ENCODE results near the gene ATOSA.

ATOSA gene

DNA sequence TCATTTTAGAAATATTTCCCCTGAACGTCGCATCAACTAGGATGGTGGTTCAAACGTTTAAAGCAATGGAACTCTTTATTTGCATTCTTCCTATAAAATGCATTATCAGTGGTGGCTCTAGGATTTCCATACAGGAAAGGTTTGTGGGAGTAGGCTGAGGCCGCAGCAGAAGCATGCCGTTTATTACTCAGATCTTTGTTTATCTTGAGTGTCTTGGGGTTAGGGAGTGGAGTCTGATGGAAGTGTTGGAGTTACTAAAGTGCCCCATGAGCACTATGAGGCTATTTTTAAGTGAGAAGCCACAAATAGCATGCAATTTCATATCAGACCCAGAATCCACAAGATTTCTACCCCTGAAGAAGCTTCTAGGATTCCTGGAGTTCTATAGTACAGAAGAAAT is 26.2 kb downstream of the ATOSA start:
- TF ChIP-seq, protein P1, sequence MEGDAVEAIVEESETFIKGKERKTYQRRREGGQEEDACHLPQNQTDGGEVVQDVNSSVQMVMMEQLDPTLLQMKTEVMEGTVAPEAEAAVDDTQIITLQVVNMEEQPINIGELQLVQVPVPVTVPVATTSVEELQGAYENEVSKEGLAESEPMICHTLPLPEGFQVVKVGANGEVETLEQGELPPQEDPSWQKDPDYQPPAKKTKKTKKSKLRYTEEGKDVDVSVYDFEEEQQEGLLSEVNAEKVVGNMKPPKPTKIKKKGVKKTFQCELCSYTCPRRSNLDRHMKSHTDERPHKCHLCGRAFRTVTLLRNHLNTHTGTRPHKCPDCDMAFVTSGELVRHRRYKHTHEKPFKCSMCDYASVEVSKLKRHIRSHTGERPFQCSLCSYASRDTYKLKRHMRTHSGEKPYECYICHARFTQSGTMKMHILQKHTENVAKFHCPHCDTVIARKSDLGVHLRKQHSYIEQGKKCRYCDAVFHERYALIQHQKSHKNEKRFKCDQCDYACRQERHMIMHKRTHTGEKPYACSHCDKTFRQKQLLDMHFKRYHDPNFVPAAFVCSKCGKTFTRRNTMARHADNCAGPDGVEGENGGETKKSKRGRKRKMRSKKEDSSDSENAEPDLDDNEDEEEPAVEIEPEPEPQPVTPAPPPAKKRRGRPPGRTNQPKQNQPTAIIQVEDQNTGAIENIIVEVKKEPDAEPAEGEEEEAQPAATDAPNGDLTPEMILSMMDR (IDR thresholded peaks at IDR 0.05; ENCODE audit: low read depth, low read length) = no peak
- no peak for DNase-seq (ENCODE audit: extremely low read depth, low read depth)

DNA sequence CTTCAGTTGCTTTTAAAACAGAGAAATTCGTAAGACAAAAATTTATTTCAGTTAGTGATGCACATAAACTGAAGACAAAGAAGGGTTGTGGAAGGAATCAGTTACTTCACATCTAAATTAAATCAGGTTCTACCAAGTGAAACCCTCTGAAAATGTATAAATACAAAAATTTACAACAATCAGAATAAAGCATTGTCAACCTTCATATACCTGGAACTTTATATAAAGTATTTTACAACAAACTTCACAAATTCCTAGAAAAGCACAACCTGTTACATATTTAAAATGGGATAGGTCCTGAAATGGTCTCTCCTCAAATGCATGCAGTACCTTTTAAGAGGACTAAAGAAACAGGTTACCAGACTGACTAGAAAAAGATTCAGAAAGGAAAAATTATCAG is 26.9 kb downstream of the ATOSA start:
- no peak for DNase-seq (ENCODE audit: extremely low read depth, low read depth)
- TF ChIP-seq, protein P1 (IDR thresholded peaks at IDR 0.05; ENCODE audit: low read depth, low read length) = no peak

DNA sequence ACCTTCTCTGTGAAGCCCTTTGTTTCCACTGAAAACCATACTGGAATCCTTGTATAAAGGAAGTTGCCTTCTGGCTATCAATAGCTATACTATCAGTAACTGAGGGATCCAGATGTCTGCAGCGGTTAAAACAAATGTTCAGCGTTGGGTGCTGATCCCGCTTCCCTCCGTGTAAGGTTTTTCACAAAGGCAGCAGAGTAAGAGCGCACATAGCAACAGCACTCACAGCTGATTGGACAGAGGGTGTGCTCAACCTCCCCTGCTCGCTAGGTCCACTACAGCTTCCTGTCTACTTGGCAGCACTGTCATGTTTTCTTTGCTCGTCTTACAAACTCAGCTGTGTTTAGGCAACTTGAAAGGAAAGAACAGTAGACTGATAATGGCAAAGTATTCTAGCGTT is 27.3 kb downstream of the ATOSA start:
- DNase-seq (ENCODE audit: extremely low read depth, low read depth) = peak; percentile 75
- TF ChIP-seq, protein P1 (IDR thresholded peaks at IDR 0.05; ENCODE audit: low read depth, low read length) = no peak

DNA sequence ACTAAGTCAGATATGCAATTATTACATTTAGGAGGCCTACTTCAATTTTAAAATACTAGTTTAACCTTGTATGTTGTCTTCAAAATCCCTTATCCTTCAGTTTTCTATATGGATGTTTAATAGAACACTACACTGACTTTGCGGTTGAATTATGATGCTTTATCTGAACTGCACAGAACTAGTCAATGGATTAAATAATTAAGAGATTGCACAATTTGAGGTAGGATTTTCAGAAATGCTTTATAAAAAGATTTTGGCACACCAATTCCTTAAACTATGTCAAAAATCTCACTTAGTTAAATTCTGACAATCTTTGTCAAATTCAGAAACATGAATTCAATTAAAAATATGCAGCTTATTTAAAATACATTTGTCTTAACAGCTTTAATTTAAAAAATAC is 28.1 kb downstream of the ATOSA start:
- TF ChIP-seq, protein P1 (IDR thresholded peaks at IDR 0.05; ENCODE audit: low read depth, low read length) = no peak
- no peak for DNase-seq (ENCODE audit: extremely low read depth, low read depth)

DNA sequence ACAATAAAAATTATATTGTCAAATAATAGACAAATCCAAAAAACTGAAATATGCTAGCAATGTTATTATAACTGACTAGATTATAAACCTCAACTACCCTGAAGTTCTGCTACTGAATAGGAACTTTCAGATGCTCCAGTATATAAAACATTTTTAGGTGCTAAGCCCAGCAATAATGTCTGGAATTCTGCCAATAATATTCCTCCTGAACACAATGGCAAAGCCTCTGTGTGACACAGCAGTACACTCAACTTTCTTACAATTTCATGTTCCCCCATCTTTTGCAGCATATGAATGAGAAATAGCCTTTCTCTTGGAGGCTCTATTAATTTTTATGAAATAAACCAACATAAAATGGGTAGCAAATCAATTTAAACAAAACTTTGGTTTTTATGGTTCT is 29.5 kb downstream of the ATOSA start:
- no peak for DNase-seq (ENCODE audit: extremely low read depth, low read depth)
- TF ChIP-seq, protein P1 (IDR thresholded peaks at IDR 0.05; ENCODE audit: low read depth, low read length) = no peak

DNA sequence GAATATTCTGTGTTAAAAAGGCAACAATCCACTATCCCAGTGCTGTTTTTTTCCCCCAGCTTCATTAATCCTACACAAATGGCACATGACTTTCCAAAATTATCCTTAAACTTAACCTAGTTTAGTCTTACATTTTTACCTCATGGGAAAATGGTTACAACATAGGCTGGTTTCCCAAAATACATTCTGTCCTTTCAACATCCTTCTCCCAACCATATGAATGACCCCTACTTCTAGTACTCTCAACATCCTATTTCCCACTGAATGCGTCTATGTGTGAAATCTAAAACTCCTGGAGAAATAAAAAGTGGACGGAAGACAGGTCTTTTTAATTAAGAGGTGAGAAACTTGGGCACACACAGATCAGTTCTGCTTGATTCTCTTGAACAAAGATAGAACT is 33.3 kb downstream of the ATOSA start:
- no peak for DNase-seq (ENCODE audit: extremely low read depth, low read depth)
- TF ChIP-seq, protein P1 (IDR thresholded peaks at IDR 0.05; ENCODE audit: low read depth, low read length) = no peak

DNA sequence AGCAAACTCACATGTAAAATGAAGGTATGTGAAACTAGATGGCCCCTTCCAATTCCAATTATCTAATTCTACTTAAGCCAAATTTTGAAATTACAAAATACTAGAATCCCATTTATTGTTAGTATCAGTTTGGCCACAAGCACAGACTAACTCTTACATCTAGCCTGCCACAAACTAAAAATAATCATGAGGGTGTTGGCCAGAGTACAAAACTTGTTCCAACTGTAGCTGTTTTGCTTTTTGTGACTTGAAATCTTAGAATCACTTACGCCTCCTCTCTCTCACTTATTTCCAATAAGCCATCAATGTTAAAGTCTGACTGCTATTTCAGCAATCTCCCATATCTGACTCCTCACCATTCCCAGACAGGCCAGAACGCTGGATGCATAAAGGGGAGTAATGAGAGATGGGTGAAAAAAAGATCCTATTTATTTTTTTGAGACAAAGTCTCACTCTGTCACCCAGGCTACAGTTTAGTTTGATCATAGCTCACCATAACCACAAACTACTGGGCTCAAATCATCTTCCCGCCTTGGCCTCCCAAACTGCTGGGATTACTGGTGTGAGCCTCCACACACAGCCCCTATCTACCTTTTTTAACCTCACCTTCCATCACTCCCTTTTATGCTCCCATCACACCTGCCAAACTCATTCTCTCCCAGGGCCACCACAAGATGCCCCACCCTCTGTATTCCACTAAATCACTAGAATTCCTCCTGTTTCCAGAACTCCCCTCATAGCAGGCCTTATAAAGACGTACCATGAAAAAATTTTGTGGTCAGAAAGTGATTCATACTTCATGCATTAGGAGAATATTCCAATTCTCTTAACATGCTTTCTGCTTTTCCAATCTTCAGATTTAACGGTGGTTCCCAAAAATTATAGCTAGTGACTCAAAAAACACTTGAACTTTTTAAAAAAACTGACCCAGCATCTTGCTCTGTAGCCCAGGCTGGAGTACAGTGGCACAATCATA is 36.5 kb downstream of the ATOSA start:
- TF ChIP-seq, protein P1 (IDR thresholded peaks at IDR 0.05; ENCODE audit: low read depth, low read length) = no peak
- DNase-seq (ENCODE audit: extremely low read depth, low read depth) = no peak
